Right lobe of liver (tissue), 6 donors: ENCODE results near the gene MXD3. TPM values are rescaled to one million over a fixed set of nuclear protein-coding genes. Genes with fewer than 3 reads are reported as not detected.

Experiments
- ATAC-seq, 4 donors: fragments of 200-7000 bp; cut with Tn5 transposase; one replicate each; pipeline ENCODE4 v1.9.1; 2020; ENCODE audit warnings: mild to moderate bottlenecking in 4 of 4, moderate library complexity in 4 of 4
- DNase-seq, 3 donors: peaks; one replicate each; pipeline ENCODE4 v3.0.0-alpha.2; 2020
- H3K27ac ChIP-seq, 3 donors: fragments of 200-600 bp; one replicate each; pipeline ENCODE4 v1.8.0; 2022
- H3K27me3 ChIP-seq, 2 donors: fragments of 200-600 bp; one replicate each; pipeline ENCODE4 v1.8.0; 2022
- H3K36me3 ChIP-seq, 4 donors: fragments of 200-600 bp; sonication (generic) in 1 of 4; one replicate each; pipeline versions ENCODE4 v1.5.1 to v1.8.0; 2017 to 2022; ENCODE audit warnings: control low read depth in 1 of 4
- H3K4me1 ChIP-seq, 4 donors: fragments of 200-600 bp; sonication (generic) in 1 of 4; one replicate each; pipeline versions ENCODE4 v1.5.1 to v1.8.0; 2017 to 2022; ENCODE audit warnings: control low read depth in 1 of 4
- H3K4me3 ChIP-seq, 3 donors: fragments of 200-600 bp; one replicate each; pipeline ENCODE4 v1.8.0; 2022
- H3K9me3 ChIP-seq, 4 donors: fragments of 200-600 bp; sonication (generic) in 1 of 4; one replicate each; pipeline versions ENCODE4 v1.5.1 to v1.8.0; 2017 to 2022; ENCODE audit warnings: control low read depth in 1 of 4
- CTCF ChIP-seq, 4 donors: fragments of 200-600 bp in 3 of 4; fragments of 450-650 bp in 1 of 4; IDR thresholded peaks; one replicate each; pipeline versions ENCODE4 v1.5.1 to v1.8.0; 2016 to 2022; ENCODE audit warnings: antibody characterized with exemption in 4 of 4, mild to moderate bottlenecking in 2 of 4
- POLR2A ChIP-seq: fragments of 450-650 bp; IDR thresholded peaks from one replicate; pipeline ENCODE4 v1.6.1; 2017; ENCODE audit warnings: antibody characterized with exemption, mild to moderate bottlenecking
- WGBS: methylation state at CpG from one replicate; pipeline ENCODE4 v1.1.6; 2018; ENCODE audit warnings: low coverage, low lambda C conversion rate; ENCODE audit not compliant: insufficient coverage; ENCODE audit errors: missing lambda C conversion rate; 5-methylcytosine and 5-hydroxymethylcytosine counted together
- intact Hi-C, 2 donors: fragments of 100-400 bp; cut with DNase I; formaldehyde crosslinking; loops; one replicate each; pipeline versions ENCODE4 v1.11.2 to v1.14.1; 2022
- total RNA-seq, 6 experiments: library from RNA; depleted of rRNA in 2 of 6; stranded (reverse); fragments of >200 nt in 2 of 6; fragmentation: NEBNext Ultra II Directional in 3 of 6; extraction: Animal tissue kit (Norgen Biotek cat#: 25700) in 3 of 6; gene quantifications; one replicate each; pipeline versions ENCODE4 v1.1.0 to v1.2.4, GENCODE V29; 2016 to 2023
- donor health status: DM: no; HTN: yes; CAD: no.
- donor health status: DM: no; HTN: no; CAD: no.
- donor health status: DM: no; HTN: no; CAD: no.
- donor health status: DM: no; HTN: yes; CAD: no.
- donor health status: DM: no; HTN: yes; CAD: no.

The MXD3 gene
- total RNA-seq, 6 experiments from 2014 or later = 2.2 to 6.2 (median 4.9) TPM

GRCh38 chr5:177319913-177320588, 8.4 kb upstream of the MXD3 start:
- peak in 2 of 3 donors; percentile 18 to 60 for DNase-seq
- intact Hi-C loops = loop anchor here (10.0 kb wide), 2 partner anchors 65 to 135 kb away; partner anchors contain the start of gene SLC34A1 (in 1 of the 2)
- no peak overlapping the region for H3K4me3 ChIP-seq
- H3K9me3 ChIP-seq = no peaks in the 10 kb centered on the region
- TF ChIP-seq POLR2A = no peak
- TF ChIP-seq CTCF (IDR thresholded peaks at IDR 0.05) = no peak
- H3K27ac ChIP-seq = no peak overlapping the region
- peaks cover 0 to 7% (median 3%) of the 10 kb centered on the region in 4 donors for H3K4me1 ChIP-seq
- WGBS = 66% methylated on average over 7 of the region's 14 CpGs
- no peak for ATAC-seq
- no peaks in the 10 kb centered on the region for H3K27me3 ChIP-seq
- no peaks in the 10 kb centered on the region for H3K36me3 ChIP-seq

GRCh38 chr5:177317959-177318377, 6.3 kb upstream of the MXD3 start:
- TF ChIP-seq POLR2A (no peak), CTCF (IDR thresholded peaks at IDR 0.05) (peak; percentile 90 to 95 (median 92))
- ATAC-seq (peak; percentile 87 to 96 (median 90)), DNase-seq (peak; percentile 76 to 87 (median 83))
- no peak overlapping the region for H3K27ac ChIP-seq
- intact Hi-C loops = loop anchor here (10.0 kb wide), 2 partner anchors 67 to 137 kb away; partner anchors contain the start of gene SLC34A1 (in 1 of the 2)
- peaks cover 0 to 7% (median 3%) of the 10 kb centered on the region in 4 donors for H3K4me1 ChIP-seq
- no peaks in the 10 kb centered on the region for H3K27me3 ChIP-seq
- H3K9me3 ChIP-seq = no peaks in the 10 kb centered on the region
- no peaks in the 10 kb centered on the region for H3K36me3 ChIP-seq
- WGBS = 0% methylated on average over 3 of the region's 7 CpGs
- no peak overlapping the region for H3K4me3 ChIP-seq

GRCh38 chr5:177316005-177316404, 4.3 kb upstream of the MXD3 start:
- no peak for DNase-seq
- WGBS = 76% methylated on average over 3 of the region's 3 CpGs
- intact Hi-C loops = loop anchor here (10.0 kb wide), 2 partner anchors 69 to 139 kb away; partner anchors contain the start of gene SLC34A1 (in 1 of the 2)
- Histone ChIP-seq H3K9me3 (no peaks in the 10 kb centered on the region), H3K36me3 (no peaks in the 10 kb centered on the region), H3K27me3 (no peaks in the 10 kb centered on the region), H3K4me1 (peaks cover 0 to 20% (median 9%) of the 10 kb centered on the region in 4 donors), H3K4me3 (no peak overlapping the region), H3K27ac (no peak overlapping the region)
- TF ChIP-seq CTCF (IDR thresholded peaks at IDR 0.05) (no peak), POLR2A (no peak)
- ATAC-seq = no peak

GRCh38 chr5:177315411-177315810, 3.7 kb upstream of the MXD3 start:
- Histone ChIP-seq H3K4me3 (no peak overlapping the region), H3K9me3 (no peaks in the 10 kb centered on the region), H3K27ac (no peak overlapping the region), H3K27me3 (no peaks in the 10 kb centered on the region), H3K36me3 (no peaks in the 10 kb centered on the region), H3K4me1 (peaks cover 0 to 20% (median 9%) of the 10 kb centered on the region in 4 donors)
- no peak for TF ChIP-seq POLR2A
- no peak for TF ChIP-seq CTCF (IDR thresholded peaks at IDR 0.05)
- peak in 1 of 3 donors; percentile 8 for DNase-seq
- intact Hi-C loops = loop anchor here (10.0 kb wide), 2 partner anchors 69 to 139 kb away; partner anchors contain the start of gene SLC34A1 (in 1 of the 2)
- no CpG with 5 or more reads among the region's 7 CpGs for WGBS
- no peak for ATAC-seq
